ENCODE data around the gene SOD1.

- no peak for TF ChIP-seq CTCF (IDR thresholded peaks at IDR 0.05)
- TF ChIP-seq POLR2A (IDR thresholded peaks at IDR 0.05), result no peak
- no peak for TF ChIP-seq EP300 (IDR thresholded peaks at IDR 0.05)
Observed at GRCh38 chr21:31663584-31664249, 4.2 kb downstream of the SOD1 start.

Measured in tibial nerve (tissue), 4 donors.